Kidney epithelial cell (primary cell): ENCODE results near the gene ZDHHC24. TPM values are rescaled to one million over a fixed set of nuclear protein-coding genes. Genes with fewer than 3 reads are reported as not detected.
A peak's percentile ranks its signal among the peaks of the same experiment; 100 is the strongest.

Experiments used
- DNase-seq: peaks from one replicate; pipeline ENCODE4 v3.0.0-alpha.2; 2010; ENCODE audit warnings: low read depth
- H3K27me3 ChIP-seq: 2 replicates; pipeline ENCODE4 v1.6.0; 2011; ENCODE audit warnings: low read length; ENCODE audit not compliant: control insufficient read depth, insufficient read depth
- H3K36me3 ChIP-seq: 2 replicates; pipeline ENCODE4 v1.5.1; 2011; ENCODE audit warnings: low read length; ENCODE audit not compliant: control insufficient read depth, insufficient read depth
- H3K4me3 ChIP-seq: 2 replicates; pipeline ENCODE4 v1.5.1; 2011; ENCODE audit warnings: low read depth, mild to moderate bottlenecking, control low read depth, low read length
- total RNA-seq: library from RNA; depleted of rRNA; stranded (reverse); fragments of >200 nt; gene quantifications from 2 replicates; pipeline ENCODE4 v1.2.3, GENCODE V29; 2015
- TF ChIP-seq, protein P1 (sequence below): IDR thresholded peaks from 2 replicates; pipeline ENCODE4 v1.5.1; 2011; ENCODE audit warnings: mild to moderate bottlenecking, moderate library complexity, low read length, control low read depth, inconsistent platforms; ENCODE audit not compliant: insufficient read depth, poor library complexity, severe bottlenecking

Gene ZDHHC24, protein sequence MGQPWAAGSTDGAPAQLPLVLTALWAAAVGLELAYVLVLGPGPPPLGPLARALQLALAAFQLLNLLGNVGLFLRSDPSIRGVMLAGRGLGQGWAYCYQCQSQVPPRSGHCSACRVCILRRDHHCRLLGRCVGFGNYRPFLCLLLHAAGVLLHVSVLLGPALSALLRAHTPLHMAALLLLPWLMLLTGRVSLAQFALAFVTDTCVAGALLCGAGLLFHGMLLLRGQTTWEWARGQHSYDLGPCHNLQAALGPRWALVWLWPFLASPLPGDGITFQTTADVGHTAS
- total RNA-seq, result 22.0 and 22.4 TPM in 2 replicates

DNA sequence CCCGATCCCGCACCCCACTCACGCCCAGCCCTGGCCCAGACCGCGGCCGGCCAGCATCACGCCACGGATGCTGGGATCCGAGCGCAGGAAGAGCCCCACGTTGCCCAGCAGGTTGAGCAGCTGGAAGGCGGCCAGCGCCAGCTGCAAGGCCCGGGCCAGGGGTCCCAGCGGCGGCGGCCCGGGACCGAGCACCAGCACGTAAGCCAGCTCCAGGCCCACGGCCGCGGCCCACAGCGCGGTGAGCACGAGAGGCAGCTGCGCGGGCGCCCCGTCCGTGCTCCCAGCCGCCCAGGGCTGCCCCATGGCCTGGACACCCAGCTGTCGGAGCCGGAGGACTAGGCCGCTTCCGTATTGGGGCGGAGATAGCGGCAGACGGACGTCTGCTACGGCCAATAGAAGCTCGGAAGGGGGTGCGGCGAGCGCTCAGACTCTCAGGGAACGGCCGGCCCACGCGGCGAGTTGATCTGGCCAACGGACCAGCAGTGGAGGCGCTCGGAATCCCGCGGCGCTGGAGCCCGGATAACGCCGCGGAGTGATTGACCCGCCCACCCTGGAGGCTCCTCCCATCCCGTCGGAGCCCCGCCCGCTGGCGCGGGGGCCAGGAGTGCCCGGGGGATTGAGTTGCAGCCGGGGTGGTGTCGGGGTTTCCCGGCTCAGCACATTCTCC, at the start of gene ZDHHC24:
ZDHHC24 (minus strand) TSS at position 348 of the 667 bp plus-strand sequence; CDS start at position 303, 45 bp downstream.
- Histone ChIP-seq H3K27me3 (peaks cover 26% of the 10 kb centered on the region), H3K4me3 (peak within 1 kb of the TSS; percentile 83), H3K36me3 (no peaks in the 10 kb centered on the region)
- TF ChIP-seq, protein P1, sequence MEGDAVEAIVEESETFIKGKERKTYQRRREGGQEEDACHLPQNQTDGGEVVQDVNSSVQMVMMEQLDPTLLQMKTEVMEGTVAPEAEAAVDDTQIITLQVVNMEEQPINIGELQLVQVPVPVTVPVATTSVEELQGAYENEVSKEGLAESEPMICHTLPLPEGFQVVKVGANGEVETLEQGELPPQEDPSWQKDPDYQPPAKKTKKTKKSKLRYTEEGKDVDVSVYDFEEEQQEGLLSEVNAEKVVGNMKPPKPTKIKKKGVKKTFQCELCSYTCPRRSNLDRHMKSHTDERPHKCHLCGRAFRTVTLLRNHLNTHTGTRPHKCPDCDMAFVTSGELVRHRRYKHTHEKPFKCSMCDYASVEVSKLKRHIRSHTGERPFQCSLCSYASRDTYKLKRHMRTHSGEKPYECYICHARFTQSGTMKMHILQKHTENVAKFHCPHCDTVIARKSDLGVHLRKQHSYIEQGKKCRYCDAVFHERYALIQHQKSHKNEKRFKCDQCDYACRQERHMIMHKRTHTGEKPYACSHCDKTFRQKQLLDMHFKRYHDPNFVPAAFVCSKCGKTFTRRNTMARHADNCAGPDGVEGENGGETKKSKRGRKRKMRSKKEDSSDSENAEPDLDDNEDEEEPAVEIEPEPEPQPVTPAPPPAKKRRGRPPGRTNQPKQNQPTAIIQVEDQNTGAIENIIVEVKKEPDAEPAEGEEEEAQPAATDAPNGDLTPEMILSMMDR, result no peak
- peak; percentile 79 for DNase-seq

DNA sequence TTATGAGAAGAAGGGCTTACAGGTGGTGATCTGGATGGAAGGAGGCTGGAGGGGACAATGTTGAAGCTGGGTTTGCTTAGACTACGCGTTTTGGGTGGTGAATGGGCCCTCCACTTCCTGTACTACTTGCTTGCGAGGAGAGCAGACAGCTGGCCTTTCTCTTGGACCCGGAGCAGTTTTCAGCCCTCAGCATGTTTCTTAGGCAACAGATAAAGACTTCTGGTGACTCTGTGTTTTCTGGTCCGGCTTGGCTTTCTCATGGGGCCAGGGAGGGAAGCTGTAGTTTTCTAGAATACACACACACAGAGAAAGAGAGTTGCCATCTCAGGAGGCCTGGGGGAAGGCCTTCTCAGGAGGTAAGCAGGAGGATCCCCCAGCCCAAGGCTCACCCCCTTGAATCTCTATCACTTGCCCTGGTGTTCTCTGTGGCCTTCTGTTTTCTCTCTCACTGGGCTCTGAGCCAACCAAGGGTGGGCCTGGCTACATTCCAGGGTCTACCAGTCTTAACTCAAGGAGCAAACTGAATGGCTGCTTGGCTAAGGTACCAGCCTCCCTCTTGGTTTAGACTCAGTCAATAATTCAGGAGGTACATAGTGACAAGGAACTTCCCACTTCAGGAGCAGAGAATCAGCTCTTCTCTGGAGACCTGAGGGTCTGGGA, 49.5 kb upstream of the ZDHHC24 start:
- H3K36me3 ChIP-seq, result peaks cover 1% of the 10 kb centered on the region
- TF ChIP-seq, protein P1, result no peak
- no peaks in the 10 kb centered on the region for H3K27me3 ChIP-seq
- no peak for DNase-seq
- H3K4me3 ChIP-seq, result no peak overlapping the region

DNA sequence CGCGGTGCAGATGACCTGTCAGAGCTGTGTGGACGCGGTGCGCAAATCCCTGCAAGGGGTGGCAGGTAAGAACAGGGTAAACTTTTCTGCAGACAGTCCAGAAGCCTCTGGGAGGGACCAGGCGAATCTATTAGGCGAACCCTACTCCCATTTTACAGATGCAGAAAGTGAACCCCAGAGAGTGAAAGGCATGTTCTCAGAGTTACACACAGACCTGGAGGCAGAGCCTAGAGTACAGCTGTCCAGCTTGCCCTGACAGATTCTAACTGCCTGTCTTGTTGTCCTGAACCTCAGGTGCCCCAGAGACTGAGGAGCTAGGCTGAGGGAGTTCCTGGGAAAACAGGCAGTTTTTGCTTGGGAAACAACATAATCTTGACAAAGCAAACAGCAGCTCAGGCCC, 47.8 kb upstream of the ZDHHC24 start:
- Histone ChIP-seq H3K36me3 (no peaks in the 10 kb centered on the region), H3K4me3 (peak overlapping the region; percentile 75), H3K27me3 (no peaks in the 10 kb centered on the region)
- no peak for DNase-seq
- TF ChIP-seq, protein P1, result no peak

DNA sequence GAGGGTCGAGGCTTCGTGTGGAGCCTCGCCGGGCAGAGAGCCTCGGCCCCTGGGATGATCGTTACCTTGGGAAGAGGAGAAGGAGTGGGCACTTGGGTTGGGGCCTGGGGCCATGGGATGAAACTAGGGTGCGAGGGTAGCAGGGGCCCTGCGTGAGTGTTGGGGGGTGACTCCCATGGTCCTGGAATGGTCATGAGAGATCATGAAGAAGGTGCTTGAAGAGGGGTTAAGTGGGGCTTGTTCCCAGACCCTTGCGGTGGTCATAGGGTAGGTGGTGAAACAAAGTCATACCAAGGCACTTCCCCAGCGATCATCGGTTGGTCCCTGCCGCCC, 47.4 kb upstream of the ZDHHC24 start:
- Histone ChIP-seq H3K4me3 (peak overlapping the region; percentile 75), H3K36me3 (no peaks in the 10 kb centered on the region), H3K27me3 (no peaks in the 10 kb centered on the region)
- TF ChIP-seq, protein P1, result no peak
- DNase-seq, result no peak

DNA sequence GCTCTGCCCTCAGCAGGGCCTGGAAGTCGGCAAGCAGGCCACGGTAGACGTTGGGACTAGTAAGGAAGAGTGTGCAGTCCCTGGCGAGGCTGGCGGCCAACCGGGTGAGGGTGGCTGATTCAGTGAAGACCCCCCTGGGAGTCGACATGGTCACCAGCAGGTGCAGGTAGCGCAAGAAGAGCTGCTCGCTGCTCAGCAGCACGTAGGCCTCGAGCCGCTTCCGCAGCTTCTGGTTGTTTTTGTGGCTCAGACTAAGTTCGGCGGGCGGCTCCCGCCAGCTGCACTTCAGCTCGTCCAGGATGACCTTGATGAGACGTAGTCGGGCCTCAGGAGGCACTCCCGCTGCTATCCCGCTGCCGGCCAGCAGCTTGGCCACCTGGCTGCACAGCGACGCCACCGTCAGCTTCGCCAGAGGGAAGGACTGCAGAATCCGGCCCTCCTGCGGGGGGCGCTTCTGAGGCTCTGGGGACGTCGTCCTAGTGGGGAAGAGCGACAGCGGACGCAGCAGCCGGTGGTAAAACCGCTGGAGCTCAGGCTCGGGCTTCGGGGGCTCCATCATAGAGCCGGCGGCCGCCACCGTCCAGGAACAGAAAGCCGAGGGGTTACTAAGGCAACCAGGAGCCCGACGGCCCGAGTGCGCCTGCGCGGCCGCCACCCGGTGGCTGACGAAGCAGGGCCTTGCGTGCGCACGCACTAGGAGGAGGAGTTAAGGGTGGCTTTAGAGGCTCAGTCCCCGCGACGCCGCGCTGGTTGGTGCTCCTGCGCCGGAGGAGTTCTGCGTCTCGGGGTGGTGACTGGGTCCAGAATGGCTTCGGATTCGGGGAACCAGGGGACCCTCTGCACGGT, 46.8 kb upstream of the ZDHHC24 start, which contains the start of the genes CCDC87 and CCS:
CCDC87 (minus strand) TSS at position 607 of the 846 bp plus-strand sequence; CDS start at position 559, 48 bp downstream.
CCS (plus strand) TSS at position 729 of the 846 bp plus-strand sequence; CDS start at position 806, 77 bp downstream.
- TF ChIP-seq, protein P1, result peak; percentile 72
- peak; percentile 75 for DNase-seq
- peak within 1 kb of the TSS; percentile 75 for H3K4me3 ChIP-seq
- no peaks in the 10 kb centered on the region for H3K27me3 ChIP-seq
- no peaks in the 10 kb centered on the region for H3K36me3 ChIP-seq
